GM19463 (cell line): Measurements from ENCODE around the gene PRDM16.

Source experiments
- ATAC-seq: cut with Tn5 transposase; IDR thresholded peaks from one replicate; pipeline ENCODE4 v1.9.1; 2021; ENCODE audit warnings: mild to moderate bottlenecking, moderate library complexity; ENCODE audit not compliant: unreplicated experiment

PRDM16 gene

GRCh38 chr1:3345792-3346191, 276.8 kb downstream of the PRDM16 start:
- no peak for ATAC-seq

- no peak for ATAC-seq
Measured at GRCh38 chr1:3346478-3346877, 277.5 kb downstream of the PRDM16 start.

- no peak for ATAC-seq
Measured at GRCh38 chr1:3347257-3348020, 278.4 kb downstream of the PRDM16 start.

GRCh38 chr1:3348196-3348865, 279.3 kb downstream of the PRDM16 start:
- no peak for ATAC-seq

GRCh38 chr1:3349161-3349967, 280.4 kb downstream of the PRDM16 start:
- no peak for ATAC-seq

GRCh38 chr1:3349968-3350299, 280.9 kb downstream of the PRDM16 start:
- ATAC-seq = no peak

- no peak for ATAC-seq
Measured at GRCh38 chr1:3350506-3351261, 281.7 kb downstream of the PRDM16 start.

- no peak for ATAC-seq
Measured at GRCh38 chr1:3351449-3352298, 282.7 kb downstream of the PRDM16 start.

GRCh38 chr1:3352299-3352951, 283.4 kb downstream of the PRDM16 start:
- no peak for ATAC-seq

- ATAC-seq = no peak
Measured at GRCh38 chr1:3352952-3353331, 283.9 kb downstream of the PRDM16 start.

GRCh38 chr1:3353876-3354275, 284.9 kb downstream of the PRDM16 start:
- no peak for ATAC-seq

GRCh38 chr1:3355089-3355488, 286.1 kb downstream of the PRDM16 start:
- no peak for ATAC-seq

GRCh38 chr1:3355894-3356826, 287.2 kb downstream of the PRDM16 start:
- no peak for ATAC-seq

GRCh38 chr1:3356827-3357460, 287.9 kb downstream of the PRDM16 start:
- no peak for ATAC-seq

- ATAC-seq = no peak
Measured at GRCh38 chr1:3357526-3358297, 288.7 kb downstream of the PRDM16 start.

- ATAC-seq = no peak
Measured at GRCh38 chr1:3359351-3359750, 290.3 kb downstream of the PRDM16 start.

- ATAC-seq = no peak
Measured at GRCh38 chr1:3359756-3360440, 290.9 kb downstream of the PRDM16 start.
